ENCODE data around the gene RASA1. TPM values are rescaled to one million over a fixed set of nuclear protein-coding genes. Genes with fewer than 3 reads are reported as not detected.

Gene RASA1
- total and polyA plus RNA-seq, 11 donors, result 5.7 to 21.9 (median 17.6) TPM

GRCh38 chr5:87390075-87390474, 122.4 kb downstream of the RASA1 start:
- no peak for DNase-seq
- peaks cover 0 to 100% (median 100%) of the 10 kb centered on the region in 9 donors for H3K36me3 ChIP-seq
- intact Hi-C loops (cut with DNase I), result loop anchor here in 4 of 10 donors (10.0 kb wide), 3 partner anchors 125 to 325 kb away; partner anchors contain the start of gene RASA1 (in 2 of the 4)

GRCh38 chr5:87390576-87391199, 123.0 kb downstream of the RASA1 start:
- 81 to 93% (median 86%) methylated on average over 5 of the region's 5 CpGs for WGBS, 4 donors
- H3K36me3 ChIP-seq, result peaks cover 0 to 100% (median 100%) of the 10 kb centered on the region in 9 donors
- no peak overlapping the region for H3K4me3 ChIP-seq
- TF ChIP-seq POLR2A (IDR thresholded peaks at IDR 0.05) (no peak), CTCF (IDR thresholded peaks at IDR 0.05) (no peak)
- no peak for ATAC-seq
- no peak overlapping the region for H3K27ac ChIP-seq
- no peaks in the 10 kb centered on the region for H3K27me3 ChIP-seq
- H3K4me1 ChIP-seq, result peaks cover 0 to 17% (median 7%) of the 10 kb centered on the region in 12 donors
- intact Hi-C loops (cut with DNase I), result loop anchor here in 4 of 10 donors (10.0 kb wide), 3 partner anchors 126 to 326 kb away; partner anchors contain the start of gene RASA1 (in 2 of the 4)
- no peak for DNase-seq
- no peaks in the 10 kb centered on the region for H3K9me3 ChIP-seq

More at GRCh38 chr5:87390075-87390474, 122.4 kb downstream of the RASA1 start:
- Histone ChIP-seq H3K9me3 (no peaks in the 10 kb centered on the region), H3K27me3 (no peaks in the 10 kb centered on the region), H3K27ac (peak overlapping the region in 1 of 12 donors; percentile 9), H3K4me3 (no peak overlapping the region), H3K4me1 (peaks cover 0 to 17% (median 7%) of the 10 kb centered on the region in 12 donors)
- ATAC-seq, result no peak
- TF ChIP-seq POLR2A (IDR thresholded peaks at IDR 0.05), result no peak
- TF ChIP-seq CTCF (IDR thresholded peaks at IDR 0.05), result no peak
- 93 to 98% (median 94%) methylated on average over 3 of the region's 3 CpGs for WGBS, 4 donors

- H3K27me3 ChIP-seq, result no peaks in the 10 kb centered on the region
- ATAC-seq (no peak), DNase-seq (no peak)
- no peak overlapping the region for H3K4me3 ChIP-seq
- intact Hi-C loops (cut with DNase I), result loop anchor here in 4 of 10 donors (10.0 kb wide), 3 partner anchors 127 to 327 kb away; partner anchors contain the start of gene RASA1 (in 2 of the 4)
- 78 to 88% (median 82%) methylated on average over 1 of the region's 1 CpG for WGBS, 4 donors
- no peaks in the 10 kb centered on the region for H3K9me3 ChIP-seq
- H3K4me1 ChIP-seq, result peaks cover 0 to 17% (median 7%) of the 10 kb centered on the region in 12 donors
- H3K36me3 ChIP-seq, result peaks cover 0 to 100% (median 100%) of the 10 kb centered on the region in 9 donors
- H3K27ac ChIP-seq, result peak overlapping the region in 2 of 12 donors; percentile 8 to 25
- no peak for TF ChIP-seq POLR2A (IDR thresholded peaks at IDR 0.05)
- no peak for TF ChIP-seq CTCF (IDR thresholded peaks at IDR 0.05)
Observed at GRCh38 chr5:87392170-87392569, 124.5 kb downstream of the RASA1 start.

- no peak for ATAC-seq
- Histone ChIP-seq H3K36me3 (peaks cover 0 to 100% (median 100%) of the 10 kb centered on the region in 9 donors), H3K4me3 (no peak overlapping the region), H3K9me3 (no peaks in the 10 kb centered on the region), H3K4me1 (peaks cover 0 to 17% (median 7%) of the 10 kb centered on the region in 12 donors), H3K27ac (peak overlapping the region in 1 of 12 donors; percentile 25), H3K27me3 (no peaks in the 10 kb centered on the region)
- intact Hi-C loops (cut with DNase I), result loop anchor here in 4 of 10 donors (10.0 kb wide), 3 partner anchors 128 to 328 kb away; partner anchors contain the start of gene RASA1 (in 2 of the 4)
- no peak for TF ChIP-seq CTCF (IDR thresholded peaks at IDR 0.05)
- no peak for TF ChIP-seq POLR2A (IDR thresholded peaks at IDR 0.05)
- WGBS, 4 donors, result 80 to 87% (median 84%) methylated on average over 4 of the region's 4 CpGs
- DNase-seq, result no peak
Observed at GRCh38 chr5:87392801-87393200, 125.1 kb downstream of the RASA1 start.
